ENCODE results near the gene ZEB1.
"Not testable (repeated sequence)": the region's sequence is repeated elsewhere in the genome, so short reads cannot be mapped to it uniquely, and the experiment has no call there.

The ZEB1 gene

GRCh38 chr10:31515116-31515515 lies 196.1 kb downstream of the ZEB1 start:
- no peak for DNase-seq

- DNase-seq: peak; percentile 11 to 64
These were observed 196.9 kb downstream of the ZEB1 start for GRCh38 chr10:31515819-31516402.

GRCh38 chr10:31520986-31521831 lies 202.2 kb downstream of the ZEB1 start:
- no peak for DNase-seq

- no peak for DNase-seq
These were observed 203.8 kb downstream of the ZEB1 start for GRCh38 chr10:31522820-31523219.

GRCh38 chr10:31524460-31524859 lies 205.4 kb downstream of the ZEB1 start:
- DNase-seq: no peak

- no peak for DNase-seq
These were observed 207.2 kb downstream of the ZEB1 start for GRCh38 chr10:31526178-31526577.

GRCh38 chr10:31526681-31527080 lies 207.7 kb downstream of the ZEB1 start:
- no peak for DNase-seq

- DNase-seq: no peak
These were observed 209.8 kb downstream of the ZEB1 start for GRCh38 chr10:31528831-31529230.

GRCh38 chr10:31536302-31536701 lies 217.3 kb downstream of the ZEB1 start:
- DNase-seq: no peak

- no peak for DNase-seq
These were observed 230.9 kb downstream of the ZEB1 start for GRCh38 chr10:31549896-31550295.

GRCh38 chr10:31554556-31554955 lies 235.5 kb downstream of the ZEB1 start:
- DNase-seq: no peak

- DNase-seq: no peak
These were observed 238.8 kb downstream of the ZEB1 start for GRCh38 chr10:31557854-31558253.

- DNase-seq: not testable (repeated sequence)
These were observed 249.3 kb downstream of the ZEB1 start for GRCh38 chr10:31568252-31568861.

- no peak for DNase-seq
These were observed 255.6 kb downstream of the ZEB1 start for GRCh38 chr10:31574577-31574976.

- DNase-seq: no peak
These were observed 259.3 kb downstream of the ZEB1 start for GRCh38 chr10:31578181-31578852.

- DNase-seq: no peak
These were observed 259.9 kb downstream of the ZEB1 start for GRCh38 chr10:31578951-31579350.
